AG09309 (cell line): Measurements from ENCODE around the gene PLEKHA6.

ENCODE experiments used
- DNase-seq: peaks from one replicate; pipeline ENCODE4 v3.0.0-alpha.2; 2010; ENCODE audit warnings: low read depth
- H3K4me3 ChIP-seq: 2 replicates; pipeline ENCODE4 v1.5.1; 2011; ENCODE audit warnings: mild to moderate bottlenecking, low read depth, low read length, moderate library complexity; ENCODE audit not compliant: control insufficient read depth
- TF ChIP-seq, protein P1 (sequence below): IDR thresholded peaks from 2 replicates; pipeline ENCODE4 v1.5.1; 2011; ENCODE audit warnings: mild to moderate bottlenecking, low read depth, low read length, inconsistent platforms; ENCODE audit not compliant: insufficient read depth, control insufficient read depth; ENCODE audit errors: missing control alignments

PLEKHA6 gene

DNA sequence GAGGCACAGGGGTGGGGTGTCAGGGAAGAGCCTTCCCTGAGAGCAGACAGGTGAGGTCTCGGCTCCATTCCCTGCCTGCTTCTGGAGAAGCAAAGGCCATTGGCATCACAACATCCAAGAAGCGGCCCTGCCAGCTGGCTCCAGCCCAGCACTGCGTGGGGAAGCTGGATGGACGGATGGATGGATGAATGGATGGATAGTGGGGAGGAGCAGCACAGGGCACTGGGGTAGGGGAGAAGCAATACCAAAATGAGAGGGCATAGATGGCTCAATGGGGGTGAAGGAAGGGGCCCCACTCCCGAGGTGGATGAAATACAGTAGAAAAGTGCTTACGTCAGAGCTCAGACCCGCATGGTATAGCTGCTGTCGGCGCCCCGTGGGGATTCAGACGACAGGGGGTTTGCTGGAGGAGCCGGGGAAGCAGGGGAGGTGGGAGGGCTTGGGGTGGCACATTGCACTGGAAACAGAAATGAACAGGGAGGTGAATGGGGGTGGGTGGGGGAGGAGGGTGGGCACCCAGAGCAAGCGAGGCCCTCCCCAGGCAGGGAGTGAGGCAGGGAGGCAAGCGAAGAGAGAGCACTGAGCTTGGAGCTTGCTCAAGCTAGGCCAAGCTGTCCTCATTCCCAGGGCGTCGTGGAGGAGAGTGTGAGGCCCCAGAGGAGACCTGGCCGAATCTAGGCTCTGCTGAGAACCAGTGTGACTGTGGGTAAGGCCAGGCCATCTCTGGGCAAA, 136.4 kb downstream of the PLEKHA6 start:
- TF ChIP-seq, protein P1, sequence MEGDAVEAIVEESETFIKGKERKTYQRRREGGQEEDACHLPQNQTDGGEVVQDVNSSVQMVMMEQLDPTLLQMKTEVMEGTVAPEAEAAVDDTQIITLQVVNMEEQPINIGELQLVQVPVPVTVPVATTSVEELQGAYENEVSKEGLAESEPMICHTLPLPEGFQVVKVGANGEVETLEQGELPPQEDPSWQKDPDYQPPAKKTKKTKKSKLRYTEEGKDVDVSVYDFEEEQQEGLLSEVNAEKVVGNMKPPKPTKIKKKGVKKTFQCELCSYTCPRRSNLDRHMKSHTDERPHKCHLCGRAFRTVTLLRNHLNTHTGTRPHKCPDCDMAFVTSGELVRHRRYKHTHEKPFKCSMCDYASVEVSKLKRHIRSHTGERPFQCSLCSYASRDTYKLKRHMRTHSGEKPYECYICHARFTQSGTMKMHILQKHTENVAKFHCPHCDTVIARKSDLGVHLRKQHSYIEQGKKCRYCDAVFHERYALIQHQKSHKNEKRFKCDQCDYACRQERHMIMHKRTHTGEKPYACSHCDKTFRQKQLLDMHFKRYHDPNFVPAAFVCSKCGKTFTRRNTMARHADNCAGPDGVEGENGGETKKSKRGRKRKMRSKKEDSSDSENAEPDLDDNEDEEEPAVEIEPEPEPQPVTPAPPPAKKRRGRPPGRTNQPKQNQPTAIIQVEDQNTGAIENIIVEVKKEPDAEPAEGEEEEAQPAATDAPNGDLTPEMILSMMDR: no peak
- no peak for DNase-seq
- no peak overlapping the region for H3K4me3 ChIP-seq

DNA sequence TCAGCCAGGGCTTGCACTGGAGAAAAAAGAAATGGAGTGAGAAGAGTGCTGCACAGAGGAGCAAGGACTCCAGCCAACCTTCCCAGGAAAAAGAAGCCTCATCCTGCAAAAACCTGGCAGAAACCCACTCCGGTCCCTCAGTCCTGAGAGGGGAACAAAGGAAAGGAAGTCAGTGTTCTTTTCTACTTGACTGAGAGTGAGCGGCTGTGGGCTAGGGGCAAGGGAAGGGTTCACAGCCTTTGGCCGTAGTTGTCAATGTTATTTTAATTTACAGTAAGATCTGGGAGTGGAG, 137.0 kb downstream of the PLEKHA6 start:
- no peak overlapping the region for H3K4me3 ChIP-seq
- TF ChIP-seq, protein P1: no peak
- no peak for DNase-seq

DNA sequence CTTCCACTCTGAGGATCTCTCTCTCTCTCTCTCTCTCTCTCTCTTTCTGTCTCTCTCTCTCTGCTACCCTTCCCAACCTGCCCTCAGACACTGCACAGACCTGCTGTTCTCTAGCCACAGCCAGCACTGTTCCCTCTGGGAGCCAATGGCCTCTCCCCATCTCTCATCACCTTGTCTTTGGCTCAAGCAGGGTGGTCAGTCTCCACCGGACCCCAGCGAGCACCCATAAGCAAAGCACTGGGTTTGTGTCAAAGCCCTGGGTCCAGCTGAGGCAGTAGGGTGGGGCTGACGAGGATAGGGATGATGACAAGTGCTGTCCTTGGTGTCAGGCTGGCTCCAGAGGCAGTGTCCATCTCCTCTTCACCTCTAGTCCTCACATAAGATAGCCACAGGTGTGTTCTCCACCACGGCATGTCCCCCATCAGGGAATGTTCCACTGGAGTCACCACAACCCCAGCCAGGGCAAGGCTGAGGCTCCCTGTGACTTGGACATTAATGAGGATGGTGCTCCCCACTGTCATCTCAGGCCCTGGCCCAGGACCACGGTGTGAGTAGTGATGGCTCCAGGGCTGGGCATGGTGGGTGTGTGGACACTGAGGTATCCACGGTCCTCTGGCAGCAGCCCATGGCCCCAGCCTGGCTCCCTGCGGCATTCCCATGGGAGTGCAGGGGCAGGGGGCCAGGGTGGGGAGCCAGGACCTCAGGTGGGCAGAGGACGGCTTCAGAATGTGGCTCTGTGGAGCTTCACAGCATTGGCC, 137.5 kb downstream of the PLEKHA6 start:
- no peak for DNase-seq
- TF ChIP-seq, protein P1: no peak
- H3K4me3 ChIP-seq: no peak overlapping the region

DNA sequence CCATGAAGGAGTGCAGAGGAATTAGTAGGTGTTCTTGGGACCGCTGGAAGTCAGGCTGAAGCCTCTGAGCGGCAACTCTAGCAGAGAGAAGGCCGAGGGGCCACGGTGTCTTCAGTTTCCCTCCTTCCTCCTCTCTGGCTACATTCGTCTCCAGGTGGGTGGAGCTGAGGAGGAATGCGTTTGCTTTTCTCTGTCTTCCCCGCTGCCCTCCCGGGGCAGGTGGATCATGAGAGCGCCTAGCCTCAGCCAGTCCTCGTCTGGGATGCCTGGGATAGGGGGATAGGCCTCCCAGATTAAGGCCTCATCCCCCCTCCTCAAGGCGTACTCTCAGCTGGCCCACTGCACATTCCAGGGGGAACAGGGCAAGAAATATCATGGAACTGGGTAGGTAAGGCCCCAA, 138.5 kb downstream of the PLEKHA6 start:
- DNase-seq: no peak
- TF ChIP-seq, protein P1: no peak

DNA sequence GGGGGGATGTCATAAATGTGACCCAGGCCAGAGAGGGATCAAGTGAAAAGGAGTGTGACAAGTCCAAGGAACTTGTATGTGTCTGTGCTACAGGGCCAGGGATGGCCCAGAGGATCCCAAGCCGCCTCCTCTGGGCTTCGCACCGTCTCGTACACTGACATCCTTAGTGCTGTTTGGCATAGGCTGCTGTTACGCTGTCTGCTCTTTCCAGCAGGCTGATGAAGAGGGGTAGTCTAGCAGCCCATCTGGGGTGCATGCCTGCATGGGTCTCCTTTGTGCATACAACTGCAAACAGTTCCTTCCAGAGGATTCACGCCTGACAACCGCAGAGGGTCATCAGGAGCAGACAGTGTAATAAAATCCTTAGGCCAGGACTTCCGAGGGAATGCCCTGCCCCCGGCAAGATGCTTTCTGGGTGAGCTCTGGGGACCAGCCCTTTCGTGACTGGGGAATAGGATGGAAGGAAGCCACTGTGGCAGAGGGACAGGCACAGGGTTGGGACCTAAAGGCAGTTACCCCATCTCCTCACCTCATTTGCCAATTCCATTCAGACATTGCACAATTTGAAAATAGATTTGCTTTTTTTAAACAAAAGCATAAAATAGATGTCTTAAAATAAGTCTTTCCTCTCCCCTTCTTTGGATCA, 139.6 kb downstream of the PLEKHA6 start:
- DNase-seq: no peak
- no peak overlapping the region for H3K4me3 ChIP-seq
- TF ChIP-seq, protein P1: no peak

More for the DNA sequence above, 138.5 kb downstream of the PLEKHA6 start:
- H3K4me3 ChIP-seq: no peak overlapping the region

DNA sequence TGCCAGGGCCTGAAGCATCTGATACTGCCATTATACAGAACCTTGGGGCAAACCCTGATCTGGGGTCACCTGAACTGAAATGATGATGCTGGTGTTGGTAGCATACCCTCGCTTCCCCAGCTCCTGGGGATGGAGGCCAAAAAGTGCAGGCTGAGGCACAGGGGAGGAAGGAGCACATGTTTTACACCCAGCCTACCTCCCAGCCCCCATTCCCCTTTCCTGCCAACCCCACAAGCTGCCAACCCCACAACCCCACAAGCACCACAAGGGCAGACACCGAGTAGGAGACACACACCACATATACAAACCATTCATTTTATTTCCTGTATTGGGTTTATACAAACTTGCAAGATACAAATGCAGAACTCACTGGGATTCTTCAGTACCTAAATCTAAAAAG, 141.2 kb downstream of the PLEKHA6 start:
- H3K4me3 ChIP-seq: no peak overlapping the region
- TF ChIP-seq, protein P1: no peak
- no peak for DNase-seq
